K562 (cell line): ENCODE data around the gene ST3GAL5. TPM values are rescaled to one million over a fixed set of nuclear protein-coding genes. Genes with fewer than 3 reads are reported as not detected.
A peak's percentile ranks its signal among the peaks of the same experiment; 100 is the strongest.

Experiments used
- CEBPG ChIP-seq, 3 experiments: fragments of 200-800 bp in 1 of 3; sonication (Bioruptor generic) in 1 of 3; sonication (generic) in 1 of 3; formaldehyde crosslinking in 1 of 3; IDR thresholded peaks in 2 of 3; conservative IDR thresholded peaks in 1 of 3; 2 replicates each; pipeline versions ENCODE4 v1.6.1 to v1.8.0; 2016 to 2022; ENCODE audit warnings: missing compliant biosample characterization in 2 of 3, missing genetic modification characterization in 2 of 3, mild to moderate bottlenecking in 1 of 3, missing genetic modification reagents in 1 of 3
- CREM ChIP-seq: IDR thresholded peaks from 2 replicates; pipeline ENCODE4 v1.6.1; 2014; ENCODE audit warnings: antibody characterized with exemption, low read depth
- ESRRA ChIP-seq: fragments of 450-650 bp; IDR thresholded peaks from 2 replicates; pipeline ENCODE4 v1.6.1; 2014; ENCODE audit warnings: low read depth, mild to moderate bottlenecking, moderate library complexity, borderline replicate concordance
- HNRNPL ChIP-seq: fragments of 200-400 bp; formaldehyde crosslinking; IDR thresholded peaks from 2 replicates; pipeline ENCODE4 v1.6.1; 2017; ENCODE audit warnings: low read depth, mild to moderate bottlenecking, low read length
- KDM4B ChIP-seq, 2 experiments: fragments of 450-650 bp in 1 of 2; sonication (generic) in 1 of 2; IDR thresholded peaks; 2 replicates each; pipeline ENCODE4 v1.6.1; 2016 to 2017; ENCODE audit warnings: borderline replicate concordance in 2 of 2, antibody characterized with exemption in 1 of 2, low read depth in 1 of 2, mild to moderate bottlenecking in 1 of 2
- MECOM ChIP-seq: fragments of 250-450 bp; sonication (Bioruptor Pico); IDR thresholded peaks from 2 replicates; pipeline ENCODE4 v1.8.0; 2022; ENCODE audit warnings: inconsistent platforms
- MED1 ChIP-seq: sonication (generic); formaldehyde crosslinking; IDR thresholded peaks from 2 replicates; pipeline ENCODE4 v1.8.1; 2023; ENCODE audit warnings: missing genetic modification reagents, borderline replicate concordance
- NFE2L1 ChIP-seq: fragments of 450-650 bp; IDR thresholded peaks from 2 replicates; pipeline ENCODE4 v1.6.1; 2016; ENCODE audit warnings: missing genetic modification characterization, low read depth, mild to moderate bottlenecking, missing compliant biosample characterization, moderate library complexity, borderline replicate concordance
- SIX5 ChIP-seq, 2 experiments: IDR thresholded peaks; 2 replicates each; pipeline ENCODE4 v1.6.1; 2011; ENCODE audit warnings: low read length in 2 of 2, borderline replicate concordance in 1 of 2, low read depth in 1 of 2, mild to moderate bottlenecking in 1 of 2, moderate library complexity in 1 of 2; ENCODE audit not compliant: insufficient read depth in 1 of 2
- SMAD3 ChIP-seq: fragments of 450-650 bp; formaldehyde crosslinking; conservative IDR thresholded peaks from 2 replicates; pipeline ENCODE4 v1.4.0; 2020; ENCODE audit warnings: mild to moderate bottlenecking
- TCFL5 ChIP-seq: fragments of 250-450 bp; sonication (Bioruptor Pico); conservative IDR thresholded peaks from 2 replicates; pipeline ENCODE4 v1.6.1; 2021; ENCODE audit warnings: mild to moderate bottlenecking, moderate library complexity, matching md5 sums
- ZNF175 ChIP-seq: fragments of 200-800 bp; sonication (Bioruptor generic); IDR thresholded peaks from 2 replicates; pipeline ENCODE4 v1.6.1; 2016; ENCODE audit warnings: low read depth, mild to moderate bottlenecking, missing genetic modification characterization, missing compliant biosample characterization
- ZNF277 ChIP-seq: fragments of 250-450 bp; sonication (Bioruptor Pico); IDR thresholded peaks from 2 replicates; pipeline ENCODE4 v1.8.0; 2022; ENCODE audit warnings: inconsistent platforms, mild to moderate bottlenecking, moderate library complexity, borderline replicate concordance
- ZNF444 ChIP-seq: fragments of 250-450 bp; sonication (Bioruptor Pico); IDR thresholded peaks from 2 replicates; pipeline ENCODE4 v1.4.0; 2020; ENCODE audit warnings: mild to moderate bottlenecking, moderate library complexity
- ZSCAN29 ChIP-seq: fragments of 450-650 bp; IDR thresholded peaks from 2 replicates; pipeline ENCODE4 v1.6.1; 2017
- polyA plus RNA-seq, 8 experiments: library from polyadenylated mRNA; depleted of rRNA in 4 of 8; stranded (reverse) in 5 of 8; unstranded in 3 of 8; fragments of >200 nt; fragmentation: Nextera tagmentation in 2 of 8; fragmentation: Illumina TruSeq in 1 of 8; extraction: Ambion mirVana in 2 of 8; extraction: Trizol in 1 of 8; gene quantifications; 2 replicates each; pipeline versions ENCODE4 v1.2.1 to v1.2.3, GENCODE V29; 2011 to 2014; ENCODE audit warnings: inconsistent platforms in 1 of 8, missing spikeins in 1 of 8
- total RNA-seq, 7 experiments: library from RNA; depleted of rRNA in 6 of 7; stranded (reverse); fragments of >200 nt in 6 of 7; fragmentation: Illumina TruSeq in 2 of 7; extraction: Trizol in 2 of 7; gene quantifications; 2 replicates each; pipeline versions ENCODE4 v1.2.1 to v1.2.3, GENCODE V29; 2011 to 2021; ENCODE audit warnings: low replicate concordance in 1 of 7
- TF ChIP-seq, protein P1 (sequence below), 2 experiments: fragments of 450-650 bp; IDR thresholded peaks; 2 replicates each; pipeline ENCODE4 v1.6.1; 2018; ENCODE audit warnings: mild to moderate bottlenecking in 2 of 2, low read depth in 1 of 2; ENCODE audit not compliant: partially characterized antibody in 2 of 2

ST3GAL5 gene
- total and polyA plus RNA-seq, 9 of the 15 experiments (the other 6 are each of a cell fraction or from before 2014, with no cell fraction given): 1.6 to 10.0 (median 4.2) TPM

- TF ChIP-seq MED1 (CRISPR knock-in tag) (no peak), TCFL5 (CRISPR knock-in tag) (0 out of 2 replicates have a peak, but pooled peaks have one; percentile 60), MECOM (CRISPR knock-in tag) (peak; percentile 69; the same call in 1 of the 2 replicates), ZNF277 (no peak), ZNF444 (no peak), KDM4B (IDR thresholded peaks at IDR 0.05; ENCODE audit: borderline replicate concordance in 2 of 2, low read depth in 1 of 2) (no peak), CREM (no peak), ZNF175 (CRISPR knock-in tag) (no peak), SMAD3 (CRISPR knock-in tag) (peak; percentile 84), HNRNPL (no peak), SIX5 (IDR thresholded peaks at IDR 0.05; ENCODE audit: borderline replicate concordance in 1 of 2, insufficient read depth in 1 of 2, low read depth in 1 of 2, low read length in 2 of 2) (no peak), NFE2L1 (tag) (no peak), ESRRA (no peak), ZSCAN29 (no peak), CEBPG (CRISPR knock-in tag; IDR thresholded peaks at IDR 0.05) (no peak), CEBPG (tag; conservative IDR thresholded peaks at IDR 0.05 in 1 of 2, IDR thresholded peaks at IDR 0.05 in 1 of 2) (0 out of 4 replicates have a peak, but pooled peaks of 1 of the 2 experiments have one; percentile 23)
- TF ChIP-seq, protein P1, sequence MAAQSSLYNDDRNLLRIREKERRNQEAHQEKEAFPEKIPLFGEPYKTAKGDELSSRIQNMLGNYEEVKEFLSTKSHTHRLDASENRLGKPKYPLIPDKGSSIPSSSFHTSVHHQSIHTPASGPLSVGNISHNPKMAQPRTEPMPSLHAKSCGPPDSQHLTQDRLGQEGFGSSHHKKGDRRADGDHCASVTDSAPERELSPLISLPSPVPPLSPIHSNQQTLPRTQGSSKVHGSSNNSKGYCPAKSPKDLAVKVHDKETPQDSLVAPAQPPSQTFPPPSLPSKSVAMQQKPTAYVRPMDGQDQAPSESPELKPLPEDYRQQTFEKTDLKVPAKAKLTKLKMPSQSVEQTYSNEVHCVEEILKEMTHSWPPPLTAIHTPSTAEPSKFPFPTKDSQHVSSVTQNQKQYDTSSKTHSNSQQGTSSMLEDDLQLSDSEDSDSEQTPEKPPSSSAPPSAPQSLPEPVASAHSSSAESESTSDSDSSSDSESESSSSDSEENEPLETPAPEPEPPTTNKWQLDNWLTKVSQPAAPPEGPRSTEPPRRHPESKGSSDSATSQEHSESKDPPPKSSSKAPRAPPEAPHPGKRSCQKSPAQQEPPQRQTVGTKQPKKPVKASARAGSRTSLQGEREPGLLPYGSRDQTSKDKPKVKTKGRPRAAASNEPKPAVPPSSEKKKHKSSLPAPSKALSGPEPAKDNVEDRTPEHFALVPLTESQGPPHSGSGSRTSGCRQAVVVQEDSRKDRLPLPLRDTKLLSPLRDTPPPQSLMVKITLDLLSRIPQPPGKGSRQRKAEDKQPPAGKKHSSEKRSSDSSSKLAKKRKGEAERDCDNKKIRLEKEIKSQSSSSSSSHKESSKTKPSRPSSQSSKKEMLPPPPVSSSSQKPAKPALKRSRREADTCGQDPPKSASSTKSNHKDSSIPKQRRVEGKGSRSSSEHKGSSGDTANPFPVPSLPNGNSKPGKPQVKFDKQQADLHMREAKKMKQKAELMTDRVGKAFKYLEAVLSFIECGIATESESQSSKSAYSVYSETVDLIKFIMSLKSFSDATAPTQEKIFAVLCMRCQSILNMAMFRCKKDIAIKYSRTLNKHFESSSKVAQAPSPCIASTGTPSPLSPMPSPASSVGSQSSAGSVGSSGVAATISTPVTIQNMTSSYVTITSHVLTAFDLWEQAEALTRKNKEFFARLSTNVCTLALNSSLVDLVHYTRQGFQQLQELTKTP (IDR thresholded peaks at IDR 0.05; ENCODE audit: low read depth in 1 of 2, partially characterized antibody in 2 of 2): no peak
These were observed 1.9 kb upstream of the ST3GAL5 start (continued) for GRCh38 chr2:85890522-85891176.
